ENCODE data around the gene ENAM.

DNA sequence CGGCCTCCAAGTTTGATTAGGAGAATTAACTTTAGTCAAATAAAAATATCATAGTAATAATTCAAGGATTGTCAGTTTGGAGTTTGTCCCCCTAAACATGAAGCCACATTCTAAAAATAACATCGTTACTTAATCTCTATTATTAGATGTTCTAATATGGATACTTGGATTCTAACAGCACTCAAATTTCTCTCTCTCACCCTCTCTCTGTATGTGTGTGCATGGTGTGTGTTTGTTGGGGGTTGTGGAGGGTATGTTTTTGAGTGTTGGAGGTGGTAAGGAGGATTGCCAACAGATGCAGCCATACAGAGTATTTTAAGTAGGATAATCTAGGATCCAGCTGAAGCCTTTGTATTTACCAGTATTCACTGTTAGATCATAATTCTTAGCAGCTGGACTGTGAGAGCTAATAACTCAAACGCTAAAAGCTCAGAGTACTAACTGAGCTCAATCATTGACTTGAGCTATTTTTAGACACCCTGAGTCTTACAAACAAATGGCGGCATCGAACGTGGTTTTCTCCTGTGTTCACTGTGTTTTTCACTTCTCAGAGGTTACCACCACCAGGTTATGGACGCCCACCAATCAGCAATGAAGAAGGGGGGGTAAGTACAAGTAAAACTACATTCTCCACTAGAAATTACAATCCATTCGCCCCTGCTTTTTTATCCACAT is 8.8 kb downstream of the ENAM start:
- TF ChIP-seq SP1 (IDR thresholded peaks at IDR 0.05; ENCODE audit: low read depth, low read length) (no peak), TCF12 (IDR thresholded peaks at IDR 0.05; ENCODE audit: low read depth, low read length) (no peak), EP300 (IDR thresholded peaks at IDR 0.05; ENCODE audit: borderline replicate concordance in 1 of 2, control insufficient read depth in 1 of 2, low read depth in 2 of 2, low read length in 2 of 2) (no peak), KDM1A (IDR thresholded peaks at IDR 0.05; ENCODE audit: borderline replicate concordance) (no peak), NR2C2 (IDR thresholded peaks at IDR 0.05; ENCODE audit: borderline replicate concordance, control insufficient read depth, insufficient read length, low read depth) (no peak), ZNF384 (IDR thresholded peaks at IDR 0.05; ENCODE audit: borderline replicate concordance, low read depth, low read length) (no peak), SREBF2 (IDR thresholded peaks at IDR 0.05; ENCODE audit: low read length) (no peak), POLR2A (IDR thresholded peaks at IDR 0.05; ENCODE audit: low read depth, low read length) (no peak)
- TF ChIP-seq, protein P1, sequence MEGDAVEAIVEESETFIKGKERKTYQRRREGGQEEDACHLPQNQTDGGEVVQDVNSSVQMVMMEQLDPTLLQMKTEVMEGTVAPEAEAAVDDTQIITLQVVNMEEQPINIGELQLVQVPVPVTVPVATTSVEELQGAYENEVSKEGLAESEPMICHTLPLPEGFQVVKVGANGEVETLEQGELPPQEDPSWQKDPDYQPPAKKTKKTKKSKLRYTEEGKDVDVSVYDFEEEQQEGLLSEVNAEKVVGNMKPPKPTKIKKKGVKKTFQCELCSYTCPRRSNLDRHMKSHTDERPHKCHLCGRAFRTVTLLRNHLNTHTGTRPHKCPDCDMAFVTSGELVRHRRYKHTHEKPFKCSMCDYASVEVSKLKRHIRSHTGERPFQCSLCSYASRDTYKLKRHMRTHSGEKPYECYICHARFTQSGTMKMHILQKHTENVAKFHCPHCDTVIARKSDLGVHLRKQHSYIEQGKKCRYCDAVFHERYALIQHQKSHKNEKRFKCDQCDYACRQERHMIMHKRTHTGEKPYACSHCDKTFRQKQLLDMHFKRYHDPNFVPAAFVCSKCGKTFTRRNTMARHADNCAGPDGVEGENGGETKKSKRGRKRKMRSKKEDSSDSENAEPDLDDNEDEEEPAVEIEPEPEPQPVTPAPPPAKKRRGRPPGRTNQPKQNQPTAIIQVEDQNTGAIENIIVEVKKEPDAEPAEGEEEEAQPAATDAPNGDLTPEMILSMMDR (IDR thresholded peaks at IDR 0.05 in 2 of 3, conservative IDR thresholded peaks at IDR 0.05 in 1 of 3; ENCODE audit: control insufficient read depth in 2 of 3, extremely low read depth in 1 of 3, insufficient read depth in 1 of 3, low read depth in 3 of 3, low read length in 3 of 3): no peak
- TF ChIP-seq, protein P2, sequence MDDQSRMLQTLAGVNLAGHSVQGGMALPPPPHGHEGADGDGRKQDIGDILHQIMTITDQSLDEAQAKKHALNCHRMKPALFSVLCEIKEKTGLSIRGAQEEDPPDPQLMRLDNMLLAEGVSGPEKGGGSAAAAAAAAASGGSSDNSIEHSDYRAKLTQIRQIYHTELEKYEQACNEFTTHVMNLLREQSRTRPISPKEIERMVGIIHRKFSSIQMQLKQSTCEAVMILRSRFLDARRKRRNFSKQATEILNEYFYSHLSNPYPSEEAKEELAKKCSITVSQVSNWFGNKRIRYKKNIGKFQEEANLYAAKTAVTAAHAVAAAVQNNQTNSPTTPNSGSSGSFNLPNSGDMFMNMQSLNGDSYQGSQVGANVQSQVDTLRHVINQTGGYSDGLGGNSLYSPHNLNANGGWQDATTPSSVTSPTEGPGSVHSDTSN (IDR thresholded peaks at IDR 0.05; ENCODE audit: insufficient replicate concordance, low read depth, low read length): no peak
- TF ChIP-seq, protein P3, sequence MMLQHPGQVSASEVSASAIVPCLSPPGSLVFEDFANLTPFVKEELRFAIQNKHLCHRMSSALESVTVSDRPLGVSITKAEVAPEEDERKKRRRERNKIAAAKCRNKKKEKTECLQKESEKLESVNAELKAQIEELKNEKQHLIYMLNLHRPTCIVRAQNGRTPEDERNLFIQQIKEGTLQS (IDR thresholded peaks at IDR 0.05; ENCODE audit: borderline replicate concordance, extremely low read depth, low read depth, low read length): no peak

Measured in GM12878 (cell line).